H9 (cell line): Measurements from ENCODE around the gene HIPK2. TPM values are rescaled to one million over a fixed set of nuclear protein-coding genes. Genes with fewer than 3 reads are reported as not detected.

Experiments
- DNase-seq: peaks from one replicate; pipeline ENCODE4 v3.0.0-alpha.2; 2017
- H2AFZ ChIP-seq: one replicate; pipeline ENCODE4 v1.6.1; 2013; ENCODE audit warnings: mild to moderate bottlenecking, low read length, control low read depth, moderate library complexity
- H2AK5ac ChIP-seq: 2 replicates; pipeline ENCODE4 v1.6.1; 2013; ENCODE audit warnings: low read length, control low read depth, mixed read lengths; ENCODE audit not compliant: insufficient read length
- H2BK120ac ChIP-seq: one replicate; pipeline ENCODE4 v1.6.1; 2013; ENCODE audit warnings: low read depth, mild to moderate bottlenecking, low read length, control low read depth, inconsistent platforms; ENCODE audit not compliant: poor library complexity, severe bottlenecking
- H2BK12ac ChIP-seq: 2 replicates; pipeline ENCODE4 v1.6.1; 2013; ENCODE audit warnings: low read length, control low read depth, mixed read lengths, low read depth; ENCODE audit not compliant: insufficient read length
- H2BK15ac ChIP-seq: 2 replicates; pipeline ENCODE4 v1.6.1; 2013; ENCODE audit warnings: low read depth, low read length, control low read depth
- H2BK20ac ChIP-seq: one replicate; pipeline ENCODE4 v1.6.1; 2013; ENCODE audit warnings: low read depth, mild to moderate bottlenecking, low read length, control low read depth, inconsistent platforms; ENCODE audit not compliant: poor library complexity, severe bottlenecking
- H2BK5ac ChIP-seq: 2 replicates; pipeline ENCODE4 v1.6.1; 2013; ENCODE audit warnings: low read length, control low read depth, mixed read lengths; ENCODE audit not compliant: insufficient read length
- H3K14ac ChIP-seq: 2 replicates; pipeline ENCODE4 v1.6.1; 2013; ENCODE audit warnings: low read length, control low read depth; ENCODE audit not compliant: insufficient read depth
- H3K18ac ChIP-seq: 2 replicates; pipeline ENCODE4 v1.6.1; 2013; ENCODE audit warnings: low read depth, mild to moderate bottlenecking, mixed read lengths, low read length, control low read depth; ENCODE audit not compliant: insufficient read length
- H3K23ac ChIP-seq: 2 replicates; pipeline ENCODE4 v1.6.1; 2013; ENCODE audit warnings: low read length, control low read depth, mixed read lengths, low read depth; ENCODE audit not compliant: insufficient read length
- H3K23me2 ChIP-seq: 2 replicates; pipeline ENCODE4 v1.6.1; 2013; ENCODE audit warnings: low read depth, mild to moderate bottlenecking, mixed read lengths, low read length, control low read depth; ENCODE audit not compliant: insufficient read length, poor library complexity, severe bottlenecking
- H3K27ac ChIP-seq: 2 replicates; pipeline ENCODE4 v1.5.1; 2013; ENCODE audit warnings: low read length, control low read depth, mixed read lengths, low read depth; ENCODE audit not compliant: insufficient read length
- H3K27me3 ChIP-seq: 2 replicates; pipeline ENCODE4 v1.6.1; 2013; ENCODE audit warnings: low read length, control low read depth, inconsistent platforms; ENCODE audit not compliant: insufficient read depth
- H3K4ac ChIP-seq: 2 replicates; pipeline ENCODE4 v1.6.1; 2013; ENCODE audit warnings: low read depth, mild to moderate bottlenecking, control low read depth, inconsistent platforms, low read length, moderate library complexity
- H3K4me1 ChIP-seq: 2 replicates; pipeline ENCODE4 v1.6.1; 2013; ENCODE audit warnings: low read length, control low read depth, inconsistent platforms; ENCODE audit not compliant: insufficient read depth
- H3K4me2 ChIP-seq: 2 replicates; pipeline ENCODE4 v1.6.1; 2013; ENCODE audit warnings: low read length, control low read depth, mixed read lengths; ENCODE audit not compliant: insufficient read length, insufficient read depth
- H3K56ac ChIP-seq: 2 replicates; pipeline ENCODE4 v1.6.1; 2013; ENCODE audit warnings: low read depth, mild to moderate bottlenecking, mixed read lengths, low read length, control low read depth; ENCODE audit not compliant: insufficient read length
- H3K79me1 ChIP-seq: 2 replicates; pipeline ENCODE4 v1.6.1; 2013; ENCODE audit warnings: low read depth, mild to moderate bottlenecking, moderate library complexity, low read length, control low read depth, inconsistent platforms; ENCODE audit not compliant: insufficient read depth, poor library complexity, severe bottlenecking
- H3K79me2 ChIP-seq: 2 replicates; pipeline ENCODE4 v1.6.1; 2013; ENCODE audit warnings: low read length, control low read depth, inconsistent platforms; ENCODE audit not compliant: insufficient read depth
- H3K9ac ChIP-seq: 2 replicates; pipeline ENCODE4 v1.6.1; 2013; ENCODE audit warnings: low read length, control low read depth, mixed read lengths; ENCODE audit not compliant: insufficient read length; ENCODE audit errors: extremely low read depth
- H3K9me3 ChIP-seq: one replicate; pipeline ENCODE4 v1.6.1; 2013; ENCODE audit warnings: low read depth, low read length, inconsistent platforms; ENCODE audit not compliant: control insufficient read depth
- H3T11ph ChIP-seq: one replicate; pipeline ENCODE4 v1.6.1; 2013; ENCODE audit warnings: mild to moderate bottlenecking, low read length, control low read depth, inconsistent platforms
- H4K20me1 ChIP-seq: one replicate; pipeline ENCODE4 v1.6.1; 2013; ENCODE audit not compliant: control insufficient read depth, insufficient read length, insufficient read depth
- H4K5ac ChIP-seq: 2 replicates; pipeline ENCODE4 v1.6.1; 2013; ENCODE audit warnings: low read depth, mild to moderate bottlenecking, mixed read lengths, low read length, control low read depth; ENCODE audit not compliant: insufficient read length
- H4K8ac ChIP-seq: replicated peaks from 2 replicates; pipeline ENCODE4 v1.6.1; 2013; ENCODE audit warnings: low read length, control low read depth, mixed read lengths, low read depth; ENCODE audit not compliant: insufficient read length
- H4K91ac ChIP-seq: 2 replicates; pipeline ENCODE4 v1.6.1; 2013; ENCODE audit warnings: low read depth, mild to moderate bottlenecking, moderate library complexity, mixed read lengths, low read length, control low read depth; ENCODE audit not compliant: insufficient read length
- H3K27ac Mint-ChIP-seq, 3 experiments: 2 replicates in 2 of 3; 3 replicates in 1 of 3; pipeline ENCODE4 v1.8.0; 2020 to 2021; ENCODE audit warnings: mixed read lengths in 3 of 3, mild to moderate bottlenecking in 1 of 3, moderate library complexity in 1 of 3
- H3K27me3 Mint-ChIP-seq: 2 replicates; pipeline ENCODE4 v1.8.0; 2021; ENCODE audit warnings: low read depth, mild to moderate bottlenecking, moderate library complexity, mixed read lengths
- H3K36me3 Mint-ChIP-seq, 3 experiments: 2 replicates in 2 of 3; 3 replicates in 1 of 3; pipeline ENCODE4 v1.8.0; 2020 to 2021; ENCODE audit warnings: low read depth in 3 of 3, mixed read lengths in 3 of 3; ENCODE audit not compliant: insufficient read depth in 1 of 3
- H3K4me1 Mint-ChIP-seq, 2 experiments: 2 replicates each; pipeline ENCODE4 v1.8.0; 2020; ENCODE audit warnings: mixed read lengths in 2 of 2
- H3K4me3 Mint-ChIP-seq, 2 experiments: 2 replicates in 1 of 2; 3 replicates in 1 of 2; pipeline ENCODE4 v1.8.0; 2020 to 2021; ENCODE audit warnings: mild to moderate bottlenecking in 2 of 2, mixed read lengths in 2 of 2, moderate library complexity in 1 of 2
- H3K9me3 Mint-ChIP-seq, 2 experiments: 2 replicates in 1 of 2; 3 replicates in 1 of 2; pipeline ENCODE4 v1.8.0; 2020; ENCODE audit warnings: mild to moderate bottlenecking in 2 of 2, mixed read lengths in 2 of 2, moderate library complexity in 1 of 2
- CTCF ChIP-seq: fragments of 200-600 bp; sonication (generic); conservative IDR thresholded peaks from 3 replicates; pipeline ENCODE4 v1.8.0; 2021; ENCODE audit warnings: antibody characterized with exemption, mild to moderate bottlenecking
- WGBS: extraction: QIAGEN DNeasy Blood & Tissue Kit; methylation state at CpG from one replicate; pipeline ENCODE4 v1.1.7; 2013; ENCODE audit warnings: missing lambda C conversion rate, low lambda C conversion rate, mixed read lengths; ENCODE audit not compliant: insufficient read length; ENCODE audit errors: extremely low coverage; 5-methylcytosine and 5-hydroxymethylcytosine counted together
- total RNA-seq: library from RNA; stranded (reverse); gene quantifications from 2 replicates; pipeline ENCODE4 v1.2.1, GENCODE V29; 2021

The HIPK2 gene
- total RNA-seq, 1 experiment from 2014 or later, result 21.9 TPM

DNA sequence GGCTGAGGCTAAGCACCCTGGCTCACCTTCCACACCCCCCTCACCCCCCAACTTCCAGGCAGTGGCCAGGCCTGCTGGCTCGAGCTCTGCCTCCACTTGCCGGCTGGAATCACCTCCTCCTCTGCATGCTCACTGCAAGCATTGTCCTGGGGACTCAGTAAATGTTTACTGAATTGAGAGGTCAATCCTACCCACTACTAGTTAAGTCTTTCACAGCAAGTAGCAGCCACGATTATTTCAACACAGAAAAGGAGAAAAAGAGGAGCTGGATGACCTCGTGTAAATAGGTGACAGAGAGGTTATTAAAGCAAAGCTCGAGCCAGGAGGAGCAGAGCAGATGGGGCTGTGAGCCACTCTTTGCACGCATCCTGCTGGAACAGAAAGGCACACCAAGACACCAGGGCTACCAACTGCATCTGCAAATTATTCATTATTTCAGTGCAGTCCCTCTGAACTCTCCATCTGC, 32.1 kb downstream of the HIPK2 start:
- no peaks in the 10 kb centered on the region for H3K36me3 Mint-ChIP-seq
- Histone ChIP-seq H2AFZ (no peak overlapping the region), H3K4me2 (no peak overlapping the region), H3K18ac (no peak overlapping the region), H4K91ac (no peak overlapping the region), H3K4ac (no peak overlapping the region), H3K27ac (no peak overlapping the region), H2BK12ac (no peak overlapping the region), H3K79me1 (no peaks in the 10 kb centered on the region), H3K23ac (no peak overlapping the region), H3K14ac (no peak overlapping the region), H4K8ac (no peak overlapping the region), H2BK120ac (no peak overlapping the region), H2BK5ac (no peak overlapping the region), H4K20me1 (no peaks in the 10 kb centered on the region), H3K9ac (no peak overlapping the region), H2BK15ac (no peak overlapping the region), H3K4me1 (no peaks in the 10 kb centered on the region; the same call in 1 of the 2 replicates), H3K27me3 (no peaks in the 10 kb centered on the region), H3T11ph (no peak overlapping the region), H3K23me2 (no peaks in the 10 kb centered on the region), H3K9me3 (no peaks in the 10 kb centered on the region), H2AK5ac (no peak overlapping the region), H2BK20ac (no peak overlapping the region), H4K5ac (no peak overlapping the region), H3K56ac (no peak overlapping the region), H3K79me2 (no peaks in the 10 kb centered on the region)
- DNase-seq, result no peak
- WGBS, result no CpG with 5 or more reads among the region's 6 CpGs
- TF ChIP-seq CTCF, result no peak
- no peaks in the 10 kb centered on the region for H3K9me3 Mint-ChIP-seq
- no peak overlapping the region for H3K4me3 Mint-ChIP-seq
- H3K27me3 Mint-ChIP-seq, result no peaks in the 10 kb centered on the region
- H3K27ac Mint-ChIP-seq, result peak overlapping the region in 1 of 3 experiments; percentile 86; a peak in 3 of 7 replicates
- peaks cover 21 to 22% of the 10 kb centered on the region in 2 experiments for H3K4me1 Mint-ChIP-seq
